NCI-H345 treated with DMSO at 0.1 percent for 48 hours (cell line): Measurements from ENCODE around the gene MYO5A.
"Not testable (repeated sequence)": the region's sequence is repeated elsewhere in the genome, so short reads cannot be mapped to it uniquely, and the experiment has no call there.

Source experiments
- DNase-seq: peaks from one replicate; lab custom pipeline; 2025; ENCODE audit not compliant: unreplicated experiment; lab: John Stamatoyannopoulos, UW

MYO5A gene

GRCh38 chr15:52546031-52546751, 17.5 kb upstream of the MYO5A start:
- no peak for DNase-seq

- DNase-seq, result no peak
Measured at GRCh38 chr15:52540374-52541012, 11.8 kb upstream of the MYO5A start.

DNA sequence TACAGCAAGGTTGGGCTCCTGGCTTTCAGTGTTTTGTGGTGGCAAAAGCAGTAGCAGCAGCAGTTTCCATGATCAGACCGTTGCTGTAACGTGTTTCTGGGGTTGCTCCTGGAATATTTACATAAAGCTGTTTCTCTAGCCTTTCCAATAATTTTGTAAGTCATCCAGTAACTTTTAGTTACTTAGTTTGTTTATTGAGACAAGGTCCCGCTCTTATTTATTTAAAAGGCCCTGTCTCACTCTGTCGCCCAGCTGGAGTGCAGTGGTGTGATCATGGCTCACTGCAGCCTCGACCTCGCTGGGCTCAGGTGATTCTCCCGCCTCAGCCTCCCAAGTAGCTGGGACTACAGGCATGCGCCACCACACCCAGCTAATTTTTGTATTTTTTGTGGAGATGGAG, 8.8 kb upstream of the MYO5A start:
- DNase-seq, result no peak

DNA sequence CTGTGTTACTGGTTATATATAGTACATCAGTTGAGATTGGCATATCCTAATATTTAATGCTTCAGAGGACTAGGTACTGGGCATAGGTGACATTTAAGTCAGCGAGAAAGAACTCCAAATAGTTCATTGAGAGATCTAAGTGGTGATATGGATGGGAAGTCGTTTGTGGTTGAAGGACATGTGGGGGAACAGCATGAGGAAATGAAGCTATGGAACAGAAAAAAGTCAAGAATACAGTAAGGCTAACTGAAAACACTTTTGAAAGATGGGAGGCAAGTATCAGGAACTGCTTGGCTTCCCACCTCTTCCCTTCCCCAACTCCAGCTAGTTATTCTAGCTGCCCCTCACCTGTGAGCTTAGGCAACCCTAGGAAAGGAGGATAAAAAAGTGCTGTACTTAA, 3.7 kb upstream of the MYO5A start:
- no peak for DNase-seq

DNA sequence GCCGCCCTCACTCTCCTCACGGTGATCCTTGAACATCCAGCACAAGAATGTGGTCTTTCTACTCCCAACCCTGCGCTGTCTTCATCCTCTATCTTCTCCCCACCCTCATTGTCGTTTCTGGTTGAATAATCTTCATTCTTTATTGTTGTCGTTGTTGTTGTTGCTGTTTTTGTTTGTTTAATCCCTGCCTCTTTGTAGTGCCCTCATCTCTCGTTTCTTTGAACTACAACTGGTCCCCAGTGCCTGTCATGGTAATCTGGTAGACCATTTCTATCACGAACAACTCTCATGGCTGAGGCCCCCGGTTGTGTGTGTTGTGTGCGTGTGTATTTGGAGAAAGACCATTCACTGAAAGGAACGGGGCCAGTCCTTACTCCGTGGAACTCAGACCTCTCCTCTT, 1.3 kb upstream of the MYO5A start:
- DNase-seq, result no peak

GRCh38 chr15:52529341-52529924, 753 bp upstream of the MYO5A start:
- DNase-seq, result no peak

- no peak for DNase-seq
Measured at GRCh38 chr15:52527911-52528563, 643 bp downstream of the MYO5A start.

DNA sequence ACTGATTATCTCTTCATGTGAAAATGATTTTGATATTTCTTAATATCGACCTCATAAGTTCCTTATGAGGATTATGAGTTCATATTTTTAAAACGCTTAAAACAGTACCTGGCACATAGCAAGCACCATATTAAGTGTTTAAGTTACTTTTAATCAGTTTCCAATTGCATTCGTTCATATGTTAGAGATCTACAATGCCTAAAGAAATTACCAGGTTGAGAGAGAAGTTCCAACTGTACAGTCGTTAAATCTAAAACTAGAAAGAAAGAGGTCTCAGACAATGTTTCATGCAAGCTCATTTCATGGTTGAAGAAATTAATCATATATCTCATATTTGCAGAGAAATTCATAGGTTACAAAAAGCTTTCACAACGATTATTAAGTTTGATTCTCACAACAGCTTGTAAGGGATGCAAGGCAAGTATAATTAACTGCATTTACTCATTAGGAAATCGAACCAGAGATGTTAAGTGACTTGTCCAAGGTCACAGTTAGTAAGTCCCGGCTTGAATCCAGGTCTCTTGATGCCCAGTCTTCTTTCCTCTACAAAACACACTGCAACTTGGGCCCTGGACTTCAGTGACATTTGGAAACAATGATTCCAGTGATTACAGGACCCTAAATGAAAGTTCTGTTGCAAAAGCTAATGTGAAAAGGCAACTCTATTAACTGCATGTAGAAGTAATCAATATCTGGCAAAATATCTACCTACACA, 1.3 kb downstream of the MYO5A start:
- DNase-seq, result no peak

DNA sequence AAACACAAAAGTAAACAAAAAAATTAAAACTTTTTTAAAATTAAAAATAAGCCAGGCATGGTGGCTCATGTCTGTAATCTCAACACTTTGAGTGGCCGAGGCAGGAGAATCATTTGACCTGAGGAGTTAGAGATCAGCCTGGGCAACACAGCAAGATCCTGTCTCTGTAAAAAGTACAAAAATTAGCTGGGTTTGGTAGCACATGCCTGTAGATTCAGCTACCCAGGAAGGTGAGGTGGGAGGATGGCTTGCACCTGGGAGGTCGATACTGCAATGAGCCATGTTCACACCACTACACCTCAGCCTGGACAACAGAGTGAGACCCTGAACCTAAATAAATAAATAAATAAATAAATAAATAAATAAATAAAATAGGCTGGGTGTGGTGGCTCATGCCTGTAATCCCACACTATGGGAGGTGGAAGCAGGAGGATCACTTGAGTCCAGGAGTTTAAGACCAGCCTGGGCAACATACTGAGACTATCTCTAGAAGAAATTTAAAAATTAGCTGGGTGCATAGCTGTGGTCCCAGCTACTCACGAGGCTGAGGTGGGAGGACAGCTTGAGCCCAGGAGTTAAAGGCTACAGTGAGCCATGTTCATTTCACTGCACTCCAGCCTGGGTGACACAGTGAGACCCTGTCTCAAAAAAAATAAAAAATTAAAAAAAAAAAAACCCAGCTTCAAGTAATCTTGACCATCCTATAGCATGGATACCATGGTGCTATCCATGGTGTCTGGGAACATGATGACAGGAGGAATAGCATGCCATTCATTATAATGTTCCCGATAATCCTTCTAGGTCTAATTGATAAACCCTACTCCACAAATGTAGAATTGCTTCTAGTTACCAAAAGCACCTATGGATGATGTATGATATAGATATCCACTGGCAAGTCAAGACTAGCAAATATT, 4.2 kb downstream of the MYO5A start:
- DNase-seq, result no peak

DNA sequence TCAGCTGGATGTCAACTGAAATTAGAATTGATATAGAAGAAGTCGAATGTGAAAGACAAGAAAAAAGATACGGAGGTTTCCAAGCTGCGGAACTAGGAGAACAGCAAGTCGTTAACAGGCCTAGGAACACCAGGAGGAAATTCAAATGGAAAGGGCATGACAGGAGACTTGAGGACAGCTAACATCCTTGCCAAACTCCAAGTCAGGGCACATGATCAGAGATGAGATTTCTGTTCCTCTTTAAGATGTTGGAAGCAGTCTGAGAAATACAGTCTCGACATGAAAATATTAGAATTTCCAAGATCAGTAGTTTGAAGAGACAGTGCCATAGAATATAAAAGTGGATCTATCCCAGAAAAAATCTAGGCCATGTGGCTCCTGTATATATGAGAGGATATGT, 5.0 kb downstream of the MYO5A start:
- DNase-seq, result no peak

- no peak for DNase-seq
Measured at GRCh38 chr15:52523192-52523591, 5.5 kb downstream of the MYO5A start.

- no peak for DNase-seq
Measured at GRCh38 chr15:52521682-52522081, 7.0 kb downstream of the MYO5A start.

GRCh38 chr15:52520421-52520820, 8.3 kb downstream of the MYO5A start:
- DNase-seq, result no peak

GRCh38 chr15:52518487-52519371, 10.0 kb downstream of the MYO5A start:
- DNase-seq, result no peak

DNA sequence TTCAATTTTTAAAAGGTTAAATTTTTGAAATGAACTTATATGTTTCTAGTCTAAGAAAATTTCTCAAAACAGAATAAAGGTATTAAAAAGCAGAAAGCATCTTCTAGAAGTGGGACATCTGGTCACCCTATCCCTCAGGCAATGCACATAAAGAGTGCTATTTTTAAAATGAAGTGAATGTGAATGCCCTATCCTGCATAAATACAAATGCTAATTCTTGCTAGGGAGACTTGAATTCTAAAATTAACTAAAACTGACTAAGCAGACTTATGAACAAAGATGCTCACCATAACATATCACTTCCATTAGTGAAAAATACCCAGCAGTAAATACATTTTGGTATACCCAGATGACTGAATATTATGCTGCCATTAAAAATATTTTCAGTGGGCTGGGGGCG, 11.7 kb downstream of the MYO5A start:
- DNase-seq, result no peak

DNA sequence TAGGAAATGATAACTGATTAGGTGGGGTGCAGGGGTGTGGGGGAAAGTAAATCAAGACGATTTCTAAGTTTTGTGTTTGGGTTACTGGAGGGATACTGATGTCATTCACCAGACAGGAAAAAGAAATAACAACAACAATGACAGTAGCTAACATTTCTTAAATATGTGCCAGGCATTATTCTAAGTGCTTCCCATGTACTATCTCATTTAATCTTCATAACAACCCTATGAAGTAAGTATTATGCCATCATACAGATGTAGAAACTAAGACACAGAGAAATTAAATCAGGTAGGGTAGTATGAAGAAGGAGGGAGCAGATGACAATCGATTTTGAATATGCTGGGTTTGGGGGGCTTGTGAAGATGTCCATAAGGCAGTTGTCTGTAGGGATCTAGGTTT, 13.3 kb downstream of the MYO5A start:
- no peak for DNase-seq

GRCh38 chr15:52514482-52514881, 14.2 kb downstream of the MYO5A start:
- DNase-seq, result no peak

GRCh38 chr15:52512869-52513268, 15.8 kb downstream of the MYO5A start:
- DNase-seq, result not testable (repeated sequence)

DNA sequence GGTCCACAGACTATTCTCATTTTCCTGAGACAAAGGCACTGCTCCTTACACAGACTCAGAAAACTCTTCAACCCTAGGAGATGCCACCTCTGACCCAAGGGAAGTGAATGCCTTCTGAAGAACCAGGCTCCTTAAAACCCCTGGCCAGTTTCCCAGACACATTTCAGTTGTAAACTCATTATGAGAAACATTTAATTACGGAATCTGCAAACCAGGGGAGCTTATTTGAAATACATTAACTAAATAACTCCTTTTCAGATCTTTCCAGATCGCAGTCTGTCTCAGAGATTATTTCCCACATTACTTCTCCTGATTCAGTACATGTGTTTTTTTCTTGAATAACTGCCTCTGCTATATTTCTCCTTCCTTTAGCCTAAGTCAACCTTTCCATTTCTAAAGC, 17.6 kb downstream of the MYO5A start:
- DNase-seq, result no peak
